Spinal cord (tissue), 10 donors: ENCODE results near the gene THEM4. TPM values are rescaled to one million over a fixed set of nuclear protein-coding genes. Genes with fewer than 3 reads are reported as not detected.
"Not testable (repeated sequence)": the region's sequence is repeated elsewhere in the genome, so short reads cannot be mapped to it uniquely, and the experiment has no call there.

ENCODE experiments used
- DNase-seq, 6 donors: peaks; one replicate each; pipeline versions ENCODE4 v3.0.0 to v3.0.0-alpha.2; 2013 to 2015; ENCODE audit warnings: low spot score in 6 of 6, low read depth in 4 of 6
- H3K27ac ChIP-seq: one replicate; pipeline ENCODE4 v1.5.1; 2013; ENCODE audit warnings: low read depth, low read length, control low read depth
- H3K27me3 ChIP-seq: one replicate; pipeline ENCODE4 v1.6.1; 2013; ENCODE audit warnings: low read length; ENCODE audit not compliant: control insufficient read depth, insufficient read depth
- H3K36me3 ChIP-seq: one replicate; pipeline ENCODE4 v1.6.1; 2013; ENCODE audit warnings: low read length; ENCODE audit not compliant: control insufficient read depth, insufficient read depth
- H3K4me1 ChIP-seq: one replicate; pipeline ENCODE4 v1.6.1; 2013; ENCODE audit warnings: low read length; ENCODE audit not compliant: control insufficient read depth, insufficient read depth
- H3K4me3 ChIP-seq: one replicate; pipeline ENCODE4 v1.5.1; 2013; ENCODE audit warnings: low read depth, low read length, control low read depth
- H3K9me3 ChIP-seq: one replicate; pipeline ENCODE4 v1.6.1; 2013; ENCODE audit warnings: low read length; ENCODE audit not compliant: control insufficient read depth, insufficient read depth
- WGBS: methylation state at CpG from one replicate; pipeline ENCODE4 v1.1.5; 2013; ENCODE audit warnings: missing lambda C conversion rate; ENCODE audit not compliant: insufficient coverage; 5-methylcytosine and 5-hydroxymethylcytosine counted together
- polyA plus RNA-seq, 2 donors: library from polyadenylated mRNA; unstranded; fragments of 120-200 nt; gene quantifications; one replicate each; pipeline ENCODE4 v1.2.1, GENCODE V29; 2013; ENCODE audit not compliant: insufficient read length in 2 of 2
- total RNA-seq, 2 donors: library from RNA; depleted of rRNA in 1 of 2; stranded (reverse); fragments of 120-200 nt in 1 of 2; fragments of >200 nt in 1 of 2; gene quantifications; one replicate each; pipeline versions ENCODE4 v1.2.3 to v1.2.4, GENCODE V29; 2013 to 2014
- donor health status: healthy.

The THEM4 gene
- total and polyA plus RNA-seq, 4 donors = 13.0 to 34.0 (median 21.3) TPM

DNA sequence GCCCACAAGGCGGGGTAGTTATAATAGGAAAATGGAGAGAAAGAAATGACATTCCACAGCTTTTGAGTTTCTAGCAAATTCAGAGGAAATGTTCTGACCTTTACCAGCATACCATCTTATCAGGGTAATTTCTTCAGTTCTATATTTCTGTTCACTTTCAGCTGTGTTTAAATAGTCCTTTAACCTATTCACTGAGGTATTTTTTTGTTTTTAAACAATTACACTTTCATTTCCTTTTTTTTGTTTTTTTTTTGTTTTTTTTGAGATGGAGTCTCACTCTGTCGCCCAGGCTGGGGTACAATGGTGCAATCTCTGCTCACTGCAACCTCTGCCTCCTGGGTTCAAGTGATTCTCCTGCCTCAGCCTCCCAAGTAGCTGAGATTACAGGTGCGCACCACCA, 24.9 kb downstream of the THEM4 start:
- WGBS = no CpG with 5 or more reads among the region's 3 CpGs

DNA sequence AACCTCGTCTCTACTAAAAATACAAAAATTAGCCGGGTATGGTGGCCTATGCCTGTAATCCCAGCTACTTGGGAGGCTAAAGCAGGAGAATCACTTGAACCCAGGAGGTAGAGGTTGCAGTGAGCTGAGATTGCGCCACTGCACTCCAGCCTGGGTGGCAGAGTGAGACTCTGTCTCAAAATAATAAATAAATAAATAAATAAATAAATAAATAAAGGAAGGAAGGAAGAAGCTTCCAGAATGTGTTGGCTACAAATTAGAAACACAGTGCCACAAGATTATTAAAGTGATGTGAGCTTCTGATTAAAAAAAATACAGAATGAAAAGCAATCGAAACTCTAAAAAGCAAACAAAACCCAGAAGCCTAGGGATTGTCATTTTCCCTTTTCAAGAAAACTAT, 25.4 kb downstream of the THEM4 start:
- H3K9me3 ChIP-seq, H3K36me3 ChIP-seq, H3K27me3 ChIP-seq, H3K4me1 ChIP-seq, DNase-seq, H3K4me3 ChIP-seq, H3K27ac ChIP-seq: not testable (repeated sequence)
- WGBS = no CpG with 5 or more reads among the region's 4 CpGs

More for the DNA sequence above, 24.9 kb downstream of the THEM4 start:
- H3K36me3 ChIP-seq, H3K27me3 ChIP-seq, H3K9me3 ChIP-seq, H3K27ac ChIP-seq, H3K4me3 ChIP-seq, DNase-seq, H3K4me1 ChIP-seq: not testable (repeated sequence)

DNA sequence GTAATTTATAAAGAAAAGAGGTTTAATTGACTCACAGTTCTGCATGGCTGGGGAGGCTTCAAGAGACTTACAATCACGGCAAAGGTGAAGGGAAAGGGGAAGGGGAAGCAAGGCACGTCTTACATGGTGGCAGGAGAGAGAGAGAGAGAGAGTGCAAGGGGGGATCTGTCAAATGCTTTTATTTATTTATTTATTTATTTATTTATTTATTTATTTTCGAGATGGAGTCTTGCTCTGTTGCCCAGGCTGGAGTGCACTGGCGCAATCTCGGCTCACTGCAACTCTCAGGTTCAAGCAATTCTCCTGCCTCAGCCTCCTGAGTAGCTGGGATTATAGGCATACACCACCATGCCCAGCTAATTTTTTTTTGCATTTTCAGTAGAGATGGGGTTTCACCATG, 26.4 kb downstream of the THEM4 start:
- DNase-seq, H3K36me3 ChIP-seq, H3K27me3 ChIP-seq, H3K9me3 ChIP-seq, H3K4me3 ChIP-seq, H3K4me1 ChIP-seq, H3K27ac ChIP-seq: not testable (repeated sequence)
- 100% methylated on average over 3 of the region's 5 CpGs for WGBS

DNA sequence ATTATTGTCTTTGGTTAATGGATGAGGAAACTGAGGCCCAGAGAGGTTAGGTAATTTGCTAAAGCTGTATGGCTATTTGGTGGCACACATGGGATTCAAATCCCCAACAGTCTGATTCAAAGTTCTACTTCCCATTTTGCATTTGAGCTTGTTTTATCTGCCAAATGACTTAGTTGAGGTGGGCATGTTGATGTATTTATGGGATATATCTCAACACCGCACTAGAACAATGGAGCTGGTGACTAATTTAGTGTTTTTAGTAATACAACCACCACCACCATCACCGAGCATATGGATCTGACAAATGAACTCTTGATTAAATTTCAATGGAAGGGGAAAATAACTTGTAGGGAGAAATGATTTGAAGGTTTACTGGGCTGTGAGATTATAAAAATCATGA, 26.8 kb downstream of the THEM4 start:
- no CpG with 5 or more reads among the region's 2 CpGs for WGBS
- Histone ChIP-seq H3K4me3 (no peak overlapping the region), H3K9me3 (peaks cover 4% of the 10 kb centered on the region), H3K36me3 (peaks cover 6% of the 10 kb centered on the region), H3K27me3 (no peaks in the 10 kb centered on the region), H3K27ac (no peak overlapping the region), H3K4me1 (no peaks in the 10 kb centered on the region)
- DNase-seq = no peak

DNA sequence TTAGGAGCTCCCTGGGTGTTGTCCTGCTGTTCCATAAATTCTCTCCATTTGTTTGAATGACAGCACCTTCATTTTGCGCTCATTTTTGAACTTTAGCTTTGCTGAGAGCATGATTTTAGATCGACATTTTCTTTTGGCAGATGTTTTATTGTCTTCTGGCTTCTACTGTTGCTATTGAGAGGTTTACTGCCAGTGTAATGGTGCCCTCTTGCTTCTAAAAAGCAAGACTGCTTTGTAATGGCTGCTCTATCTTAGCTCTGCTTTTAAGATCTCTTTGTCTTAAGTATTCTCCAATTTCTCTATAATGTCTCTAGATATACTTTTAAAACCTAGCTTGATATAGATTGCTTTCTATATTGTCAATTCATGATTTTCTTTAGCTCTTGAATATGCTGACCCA, 27.8 kb downstream of the THEM4 start:
- H3K27me3 ChIP-seq = no peaks in the 10 kb centered on the region
- H3K27ac ChIP-seq = no peak overlapping the region
- peak in 2 of 6 donors; percentile 10 to 54 for DNase-seq
- WGBS = 17% methylated on average over 1 of the region's 2 CpGs
- H3K9me3 ChIP-seq = no peaks in the 10 kb centered on the region
- no peaks in the 10 kb centered on the region for H3K4me1 ChIP-seq
- peaks cover 3% of the 10 kb centered on the region for H3K36me3 ChIP-seq
- no peak overlapping the region for H3K4me3 ChIP-seq

DNA sequence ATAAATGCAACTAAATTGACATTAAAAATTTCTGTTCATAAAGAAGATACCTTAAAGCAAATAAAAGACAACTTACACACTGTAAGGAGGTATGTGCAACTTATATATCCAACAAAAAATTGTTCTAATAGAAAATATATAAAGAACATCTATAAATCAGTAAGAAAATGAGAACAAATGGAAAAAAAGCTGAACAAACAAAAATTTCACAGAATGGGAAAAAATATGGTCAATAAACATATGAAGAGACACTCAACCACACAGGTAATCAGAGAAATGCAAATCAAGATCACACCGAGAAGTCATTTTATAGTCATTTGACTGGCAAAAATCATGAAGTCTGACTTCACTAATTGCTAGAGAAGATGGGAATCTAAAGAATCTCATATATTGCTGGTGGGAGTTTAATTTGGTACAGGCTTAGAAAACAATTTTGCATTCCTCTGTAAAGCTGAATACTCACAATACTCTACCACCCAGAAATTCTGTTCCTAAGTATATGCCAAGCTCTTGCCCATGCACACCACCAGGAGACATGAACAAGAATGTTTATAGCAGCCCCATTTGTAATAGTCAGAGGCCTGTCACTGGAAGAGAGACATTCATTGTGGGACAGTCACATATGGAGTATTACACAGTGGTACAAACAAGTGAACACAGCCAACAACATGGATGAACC, 33.8 kb downstream of the THEM4 start:
- no peak overlapping the region for H3K27ac ChIP-seq
- H3K36me3 ChIP-seq = peaks cover 7% of the 10 kb centered on the region
- H3K4me1 ChIP-seq = peaks cover 4% of the 10 kb centered on the region
- no peak overlapping the region for H3K4me3 ChIP-seq
- H3K27me3 ChIP-seq = no peaks in the 10 kb centered on the region
- peak in 1 of 6 donors; percentile 12 for DNase-seq
- no peaks in the 10 kb centered on the region for H3K9me3 ChIP-seq
- WGBS = no CpG with 5 or more reads among the region's 1 CpG

DNA sequence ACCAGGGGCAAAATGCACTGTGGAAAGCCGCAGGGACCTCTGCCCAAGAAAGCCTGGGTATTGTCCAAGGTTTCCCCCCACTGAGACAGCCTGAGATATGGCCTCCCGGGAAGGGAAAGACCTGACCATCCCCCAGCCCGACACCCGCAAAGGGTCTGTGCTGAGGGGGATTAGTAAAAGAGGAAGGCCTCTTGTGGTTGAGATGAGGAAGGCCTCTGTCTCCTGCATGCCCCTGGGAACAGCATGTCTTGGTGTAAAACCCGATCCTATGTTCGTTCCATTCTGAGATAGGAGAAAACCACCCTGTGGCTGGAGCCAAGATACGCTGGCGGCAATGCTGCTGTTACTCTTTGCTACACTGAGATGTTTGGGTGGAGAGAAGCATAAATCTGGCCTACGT, 36.5 kb downstream of the THEM4 start:
- not testable (repeated sequence) for H3K36me3 ChIP-seq

DNA sequence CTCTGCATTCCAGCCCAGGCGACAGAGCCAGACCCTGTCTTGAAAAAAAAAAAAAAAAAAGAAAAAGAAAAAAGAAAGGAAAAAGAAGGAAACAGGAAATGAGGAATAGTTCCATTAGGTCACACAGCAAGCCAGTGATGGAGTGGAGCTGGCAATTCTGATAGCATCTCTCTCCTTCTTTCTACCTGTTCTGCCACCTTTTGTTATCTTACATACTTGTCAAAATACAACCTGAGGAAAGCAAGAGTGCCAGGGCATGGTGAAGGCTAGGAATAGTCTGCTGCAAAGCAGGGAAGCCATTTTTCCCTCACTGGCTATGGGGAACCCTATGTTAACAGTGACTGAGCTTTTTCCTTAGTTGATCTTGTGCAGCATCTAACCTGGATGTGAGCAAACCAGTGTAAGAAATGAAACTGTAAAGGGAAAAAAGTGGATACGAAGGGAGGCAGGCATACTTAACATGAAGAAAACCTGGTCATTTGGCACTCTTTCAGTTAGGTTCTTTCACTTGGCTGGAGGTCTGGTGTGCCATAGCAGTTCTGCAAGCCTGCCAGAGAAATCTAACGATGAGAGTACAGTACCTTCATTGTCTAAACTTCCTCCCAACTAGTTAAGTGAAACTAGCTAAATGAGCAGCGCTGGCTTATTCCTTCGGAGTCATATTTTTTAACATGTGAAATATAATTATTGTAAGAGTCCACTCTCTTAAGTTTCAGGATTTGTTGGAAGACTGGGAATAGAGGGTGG, 37.9 kb downstream of the THEM4 start:
- WGBS = 27% methylated on average over 1 of the region's 5 CpGs
- peak in 2 of 6 donors; percentile 14 to 30 for DNase-seq
- H3K4me3 ChIP-seq = no peak overlapping the region
- no peaks in the 10 kb centered on the region for H3K27me3 ChIP-seq
- H3K36me3 ChIP-seq = peaks cover 4% of the 10 kb centered on the region
- H3K9me3 ChIP-seq = no peaks in the 10 kb centered on the region
- peaks cover 4% of the 10 kb centered on the region for H3K4me1 ChIP-seq
- H3K27ac ChIP-seq = no peak overlapping the region

More for the DNA sequence above, 36.5 kb downstream of the THEM4 start:
- H3K27me3 ChIP-seq, H3K4me1 ChIP-seq, H3K4me3 ChIP-seq, H3K9me3 ChIP-seq, H3K27ac ChIP-seq: not testable (repeated sequence)
- 43% methylated on average over 7 of the region's 9 CpGs for WGBS
- DNase-seq = peak in 1 of 6 donors; percentile 15

DNA sequence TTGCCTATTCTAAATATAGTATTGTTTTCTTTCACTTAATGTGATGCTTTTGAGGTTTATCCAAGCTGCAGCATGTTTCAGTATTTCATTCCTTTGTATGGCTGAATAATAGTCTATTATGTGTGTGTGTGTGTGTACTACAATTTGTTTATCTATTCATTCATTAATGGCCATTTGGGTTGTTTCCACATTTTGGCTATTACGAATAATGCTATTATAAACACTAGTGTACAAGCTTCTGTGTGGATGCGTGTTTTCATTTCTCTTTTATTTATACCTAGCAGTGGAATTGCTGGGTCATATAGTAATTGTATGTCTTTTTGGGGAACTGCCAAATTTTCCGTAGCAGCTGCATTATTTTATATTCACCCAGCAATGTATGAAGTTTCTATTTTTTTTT, 40.8 kb downstream of the THEM4 start:
- WGBS = no CpG with 5 or more reads among the region's 3 CpGs
- no peak overlapping the region for H3K4me3 ChIP-seq
- H3K36me3 ChIP-seq = no peaks in the 10 kb centered on the region
- H3K27ac ChIP-seq = no peak overlapping the region
- no peaks in the 10 kb centered on the region for H3K27me3 ChIP-seq
- peaks cover 4% of the 10 kb centered on the region for H3K4me1 ChIP-seq
- H3K9me3 ChIP-seq = no peaks in the 10 kb centered on the region
- DNase-seq = peak in 2 of 6 donors; percentile 9 to 14
